Activated naive CD8-positive, alpha-beta T cell treated with anti-CD3 and anti-CD28 coated beads, Interleukin-2, amount 10 ng/mL, durations not matched to agents 7 days and 5 days (primary cell): Measurements from ENCODE around the gene ENTHD1. TPM values are rescaled to one million over a fixed set of nuclear protein-coding genes. Genes with fewer than 3 reads are reported as not detected.

ENCODE experiments used
- ATAC-seq: fragments of 150-1000 bp; cut with Tn5 transposase; one replicate; pipeline ENCODE4 v1.10.0; 2021; ENCODE audit warnings: low read depth, moderate library complexity
- POLR2A ChIA-PET: fragments of 350-600 bp; sonication (Branson Sonifier 250); formaldehyde crosslinking; loops from one replicate; lab custom pipeline; 2021; ENCODE audit warnings: antibody characterized with exemption; lab: Charles Lee
- DNase-seq: peaks from one replicate; pipeline ENCODE4 v3.0.0; 2021
- H3K27ac Mint-ChIP-seq: one replicate; pipeline ENCODE4 v1.8.0; 2022; ENCODE audit warnings: mild to moderate bottlenecking, mixed read lengths
- H3K27me3 Mint-ChIP-seq: one replicate; pipeline ENCODE4 v1.8.0; 2022; ENCODE audit warnings: mild to moderate bottlenecking, moderate library complexity, mixed read lengths
- H3K36me3 Mint-ChIP-seq: one replicate; pipeline ENCODE4 v1.8.0; 2021; ENCODE audit warnings: mild to moderate bottlenecking, mixed read lengths
- H3K4me1 Mint-ChIP-seq: one replicate; pipeline ENCODE4 v1.8.0; 2021; ENCODE audit warnings: mixed read lengths
- H3K4me3 Mint-ChIP-seq: one replicate; pipeline ENCODE4 v1.8.0; 2022; ENCODE audit warnings: mild to moderate bottlenecking, moderate library complexity, mixed read lengths
- H3K9me3 Mint-ChIP-seq: one replicate; pipeline ENCODE4 v1.8.0; 2021; ENCODE audit warnings: mixed read lengths
- total RNA-seq, 2 experiments: library from RNA; stranded (reverse); gene quantifications; one replicate each; pipeline ENCODE4 v1.2.3, GENCODE V29; 2021

Gene ENTHD1
- total RNA-seq, 2 experiments from 2014 or later = 0.11 to 0.34 TPM

DNA sequence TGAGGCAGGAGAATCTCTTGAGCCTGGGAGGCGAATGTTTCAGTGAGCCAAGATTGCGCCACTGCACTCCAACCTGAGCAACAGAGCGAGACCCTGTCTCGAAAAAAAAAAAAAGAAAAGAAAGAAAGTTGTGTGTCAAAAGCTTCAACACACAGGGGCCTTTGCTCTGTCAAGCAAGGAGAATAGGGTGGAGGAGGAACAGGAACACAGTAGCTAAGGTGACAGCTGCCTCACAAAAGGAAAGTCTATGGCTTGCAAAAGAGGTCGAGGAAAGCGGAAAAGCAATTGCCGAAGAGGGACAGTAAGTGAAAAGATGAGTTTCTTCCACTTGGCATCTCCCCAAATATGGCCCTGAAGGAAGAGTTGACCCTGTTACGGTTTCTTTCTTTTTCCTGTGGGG, 40.2 kb upstream of the ENTHD1 start:
- Mint-ChIP-seq H3K27ac (peak overlapping the region; percentile 87), H3K9me3 (no peaks in the 10 kb centered on the region), H3K4me3 (peak overlapping the region; percentile 78), H3K4me1 (peaks cover 61% of the 10 kb centered on the region), H3K27me3 (no peaks in the 10 kb centered on the region), H3K36me3 (peaks cover 32% of the 10 kb centered on the region)
- ATAC-seq (no peak), DNase-seq (no peak)
- POLR2A ChIA-PET = interaction anchor here (0.6 to 4.1 kb wide), 13 partner anchors 9 to 405 kb away, joined by 3 to 59 read pairs (median 7); partner anchors contain the start of gene GRAP2

DNA sequence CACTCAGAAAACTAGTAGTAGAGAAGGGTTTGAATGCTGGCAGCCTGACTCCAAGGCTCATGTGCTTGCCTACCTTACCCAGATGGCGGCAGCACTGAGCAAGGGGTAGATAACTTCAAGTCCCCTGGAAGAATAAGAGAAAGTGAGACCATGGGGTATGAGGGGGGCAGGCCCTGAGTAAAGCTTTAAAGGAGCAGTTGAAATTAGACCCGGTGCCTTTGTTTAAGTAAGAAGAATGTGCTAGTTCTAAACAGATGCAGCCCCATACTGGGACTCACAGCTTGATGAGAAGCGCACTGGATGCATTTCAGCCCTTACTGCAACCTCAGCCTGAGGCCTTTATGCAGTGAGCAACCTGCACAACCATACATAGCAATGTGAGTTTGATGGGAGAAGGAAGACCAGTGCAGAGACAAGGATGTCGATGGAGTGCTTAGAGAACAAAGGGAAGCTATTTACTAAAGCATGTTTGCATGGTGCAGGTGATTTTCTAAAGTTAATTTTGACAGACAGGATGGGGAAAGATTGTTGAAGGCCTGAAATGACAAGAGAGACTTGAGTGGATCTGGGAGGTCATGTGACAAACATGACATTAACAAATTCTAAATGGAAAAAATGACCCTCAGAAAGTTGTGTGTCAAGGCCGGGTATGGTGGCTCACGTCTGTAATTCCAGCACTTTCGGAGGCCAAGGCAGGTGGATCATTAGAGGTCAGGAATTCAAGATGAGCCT, 39.5 kb upstream of the ENTHD1 start:
- DNase-seq (peak; percentile 74), ATAC-seq (peak; percentile 35)
- Mint-ChIP-seq H3K4me1 (peaks cover 55% of the 10 kb centered on the region), H3K9me3 (no peaks in the 10 kb centered on the region), H3K36me3 (peaks cover 36% of the 10 kb centered on the region), H3K27me3 (no peaks in the 10 kb centered on the region), H3K4me3 (peak overlapping the region; percentile 78), H3K27ac (peak overlapping the region; percentile 87)
- POLR2A ChIA-PET = interaction anchor here (0.8 to 4.1 kb wide), 19 partner anchors 8 to 414 kb away, joined by 3 to 59 read pairs (median 5); partner anchors contain the start of genes ADSL and GRAP2

DNA sequence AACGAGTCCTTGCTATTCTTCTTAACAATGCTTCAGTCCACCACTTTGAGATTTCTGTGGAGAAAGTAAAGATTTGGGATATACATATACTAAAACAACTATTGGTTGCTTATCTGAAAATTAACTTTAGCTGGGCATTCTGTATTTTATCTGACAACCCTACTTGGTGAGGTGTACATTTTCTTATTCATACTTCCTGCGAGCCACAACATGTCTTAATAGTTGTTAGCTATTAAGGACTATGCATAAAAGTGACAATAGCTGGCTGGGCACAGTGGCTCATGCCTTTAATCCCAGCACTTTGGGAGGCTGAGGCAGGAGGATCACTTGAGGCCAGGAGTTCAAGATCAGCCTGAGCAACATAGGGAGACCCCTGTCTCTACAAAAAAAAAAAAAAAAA, 38.6 kb upstream of the ENTHD1 start:
- H3K9me3 Mint-ChIP-seq = no peaks in the 10 kb centered on the region
- H3K4me3 Mint-ChIP-seq = no peak overlapping the region
- peaks cover 45% of the 10 kb centered on the region for H3K36me3 Mint-ChIP-seq
- no peaks in the 10 kb centered on the region for H3K27me3 Mint-ChIP-seq
- DNase-seq (no peak), ATAC-seq (no peak)
- POLR2A ChIA-PET = interaction anchor here (0.7 to 4.1 kb wide), 16 partner anchors 7 to 415 kb away, joined by 3 to 59 read pairs (median 5); partner anchors contain the start of genes ADSL and GRAP2
- H3K27ac Mint-ChIP-seq = no peak overlapping the region
- peaks cover 46% of the 10 kb centered on the region for H3K4me1 Mint-ChIP-seq

GRCh38 chr22:39931251-39931650, 37.7 kb upstream of the ENTHD1 start:
- Mint-ChIP-seq H3K27ac (no peak overlapping the region), H3K27me3 (no peaks in the 10 kb centered on the region), H3K36me3 (peaks cover 47% of the 10 kb centered on the region), H3K9me3 (no peaks in the 10 kb centered on the region), H3K4me3 (no peak overlapping the region), H3K4me1 (peaks cover 37% of the 10 kb centered on the region)
- ATAC-seq (peak; percentile 8), DNase-seq (no peak)
- POLR2A ChIA-PET = interaction anchor here (1.1 to 11.8 kb wide), 5 partner anchors 10 to 113 kb away, joined by 4 to 543 read pairs (median 8); no protein-coding TSS in a partner anchor

- no peaks in the 10 kb centered on the region for H3K9me3 Mint-ChIP-seq
- H3K4me1 Mint-ChIP-seq = peaks cover 38% of the 10 kb centered on the region
- H3K36me3 Mint-ChIP-seq = peaks cover 45% of the 10 kb centered on the region
- POLR2A ChIA-PET = interaction anchor here (0.9 to 11.8 kb wide), 7 partner anchors 8 to 270 kb away, joined by 3 to 543 read pairs (median 4); no protein-coding TSS in a partner anchor
- DNase-seq = no peak
- no peaks in the 10 kb centered on the region for H3K27me3 Mint-ChIP-seq
- H3K4me3 Mint-ChIP-seq = no peak overlapping the region
- H3K27ac Mint-ChIP-seq = no peak overlapping the region
- no peak for ATAC-seq
Observed at GRCh38 chr22:39928536-39929520, 35.3 kb upstream of the ENTHD1 start.

DNA sequence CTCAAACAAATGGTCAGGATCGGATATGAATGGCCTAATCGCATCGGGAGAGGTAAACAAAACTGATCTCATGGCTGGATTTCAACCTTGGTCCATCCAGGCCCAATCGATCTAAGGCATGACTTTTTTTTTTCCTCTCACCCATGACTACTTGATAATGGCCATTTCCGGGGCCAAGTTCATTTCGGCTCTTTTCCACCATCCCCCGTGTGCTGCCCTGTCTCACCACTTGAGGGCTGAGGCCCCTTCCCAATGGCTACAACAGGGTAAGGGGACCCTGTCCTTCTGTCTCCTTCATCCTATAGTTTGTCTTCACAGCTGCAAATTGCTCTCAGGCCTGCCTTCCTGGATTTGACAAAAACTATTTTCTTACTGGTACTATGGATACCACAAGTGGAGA, 34.0 kb upstream of the ENTHD1 start:
- Mint-ChIP-seq H3K4me3 (no peak overlapping the region), H3K27ac (no peak overlapping the region), H3K27me3 (no peaks in the 10 kb centered on the region), H3K4me1 (peaks cover 34% of the 10 kb centered on the region), H3K36me3 (peaks cover 37% of the 10 kb centered on the region), H3K9me3 (no peaks in the 10 kb centered on the region)
- POLR2A ChIA-PET = interaction anchor here (2.8 to 11.8 kb wide), 4 partner anchors 11 to 26 kb away, joined by 17 to 543 read pairs (median 25); partner anchors contain the start of gene GRAP2
- DNase-seq (no peak), ATAC-seq (peak; percentile 24)

DNA sequence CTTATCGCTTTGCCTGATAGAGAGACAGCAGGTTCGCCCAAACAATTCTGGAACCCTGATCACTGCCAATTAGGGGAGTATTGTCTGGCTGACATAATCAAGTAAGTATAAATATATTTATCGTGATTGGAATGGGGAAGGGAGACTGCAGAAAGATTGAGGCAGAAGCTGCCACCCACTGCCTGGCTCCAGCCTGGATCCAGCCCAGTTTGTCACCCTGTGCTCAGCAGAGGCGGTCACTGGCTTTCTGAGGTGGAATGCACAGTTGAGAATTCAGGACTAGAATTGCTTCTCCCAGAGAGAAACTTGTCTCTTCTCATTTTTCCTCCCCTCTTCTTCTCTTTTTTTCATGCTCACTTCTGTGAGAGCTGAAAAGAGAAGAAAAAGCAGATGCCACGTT, 33.2 kb upstream of the ENTHD1 start:
- Mint-ChIP-seq H3K4me1 (peaks cover 38% of the 10 kb centered on the region), H3K27ac (no peak overlapping the region), H3K27me3 (no peaks in the 10 kb centered on the region), H3K36me3 (peaks cover 43% of the 10 kb centered on the region), H3K9me3 (no peaks in the 10 kb centered on the region), H3K4me3 (no peak overlapping the region)
- no peak for DNase-seq
- ATAC-seq = no peak
- POLR2A ChIA-PET = interaction anchor here (0.7 to 11.8 kb wide), 7 partner anchors 11 to 407 kb away, joined by 3 to 543 read pairs (median 17); partner anchors contain the start of gene GRAP2

GRCh38 chr22:39925909-39926679, 32.5 kb upstream of the ENTHD1 start:
- ATAC-seq (peak; percentile 30), DNase-seq (no peak)
- POLR2A ChIA-PET = interaction anchor here (0.6 to 11.8 kb wide), 12 partner anchors 8 to 493 kb away, joined by 3 to 543 read pairs (median 6); partner anchors contain the start of gene GRAP2
- H3K36me3 Mint-ChIP-seq = peaks cover 43% of the 10 kb centered on the region
- no peaks in the 10 kb centered on the region for H3K9me3 Mint-ChIP-seq
- no peak overlapping the region for H3K4me3 Mint-ChIP-seq
- no peak overlapping the region for H3K27ac Mint-ChIP-seq
- H3K4me1 Mint-ChIP-seq = peaks cover 41% of the 10 kb centered on the region
- no peaks in the 10 kb centered on the region for H3K27me3 Mint-ChIP-seq

- H3K36me3 Mint-ChIP-seq = peaks cover 47% of the 10 kb centered on the region
- peaks cover 49% of the 10 kb centered on the region for H3K4me1 Mint-ChIP-seq
- no peak overlapping the region for H3K4me3 Mint-ChIP-seq
- POLR2A ChIA-PET = interaction anchor here (1.6 to 11.8 kb wide), 6 partner anchors 9 to 33 kb away, joined by 4 to 543 read pairs (median 25); partner anchors contain the start of gene GRAP2
- no peaks in the 10 kb centered on the region for H3K27me3 Mint-ChIP-seq
- ATAC-seq = peak; percentile 1
- DNase-seq = no peak
- no peaks in the 10 kb centered on the region for H3K9me3 Mint-ChIP-seq
- H3K27ac Mint-ChIP-seq = no peak overlapping the region
Observed at GRCh38 chr22:39925273-39925672, 31.7 kb upstream of the ENTHD1 start.

DNA sequence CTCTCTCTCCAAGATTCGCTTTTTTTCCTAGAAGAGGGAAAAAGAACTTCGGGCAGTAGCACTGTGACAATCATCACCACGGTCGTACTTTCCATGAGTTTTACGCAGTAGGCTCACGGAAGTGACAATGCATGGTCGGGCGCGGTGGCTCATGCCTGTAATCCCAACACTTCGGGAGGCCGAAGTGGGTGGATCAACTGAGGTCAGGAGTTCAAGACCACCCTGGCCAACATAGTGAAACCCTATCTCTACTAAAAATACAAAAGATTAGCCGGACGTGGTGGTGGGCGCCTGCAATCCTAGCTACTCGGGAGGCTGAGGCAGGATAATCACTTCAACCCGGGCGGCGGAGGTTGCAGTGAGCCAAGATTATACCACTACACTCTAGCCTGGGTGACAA, 30.7 kb upstream of the ENTHD1 start:
- no peak overlapping the region for H3K4me3 Mint-ChIP-seq
- DNase-seq (no peak), ATAC-seq (no peak)
- POLR2A ChIA-PET = interaction anchor here (1.1 to 11.8 kb wide), 5 partner anchors 10 to 24 kb away, joined by 3 to 543 read pairs (median 21); no protein-coding TSS in a partner anchor
- H3K9me3 Mint-ChIP-seq = no peaks in the 10 kb centered on the region
- peaks cover 56% of the 10 kb centered on the region for H3K36me3 Mint-ChIP-seq
- H3K27me3 Mint-ChIP-seq = no peaks in the 10 kb centered on the region
- H3K27ac Mint-ChIP-seq = no peak overlapping the region
- peaks cover 59% of the 10 kb centered on the region for H3K4me1 Mint-ChIP-seq

- no peak for ATAC-seq
- Mint-ChIP-seq H3K27me3 (no peaks in the 10 kb centered on the region), H3K36me3 (peaks cover 56% of the 10 kb centered on the region), H3K4me1 (peaks cover 59% of the 10 kb centered on the region), H3K27ac (no peak overlapping the region), H3K4me3 (no peak overlapping the region), H3K9me3 (no peaks in the 10 kb centered on the region)
- no peak for DNase-seq
- POLR2A ChIA-PET = interaction anchor here (0.6 to 11.8 kb wide), 7 partner anchors 10 to 400 kb away, joined by 3 to 543 read pairs (median 4); no protein-coding TSS in a partner anchor
Observed at GRCh38 chr22:39923696-39924095, 30.1 kb upstream of the ENTHD1 start.
